HUES6 (cell line): ENCODE measurements around the gene ABI3BP.

ENCODE experiments used
- H3K27ac ChIP-seq: 2 replicates; pipeline ENCODE4 v1.7.0; 2013; ENCODE audit warnings: low read depth, mild to moderate bottlenecking, low read length, inconsistent platforms
- H3K27me3 ChIP-seq: 2 replicates; pipeline ENCODE4 v1.6.1; 2013; ENCODE audit warnings: low read length; ENCODE audit not compliant: control insufficient read depth, insufficient read depth
- H3K36me3 ChIP-seq: 2 replicates; pipeline ENCODE4 v1.6.1; 2013; ENCODE audit warnings: low read length; ENCODE audit not compliant: control insufficient read depth, insufficient read depth
- H3K4me1 ChIP-seq: 2 replicates; pipeline ENCODE4 v1.6.1; 2013; ENCODE audit warnings: low read length; ENCODE audit not compliant: control insufficient read depth, insufficient read depth
- H3K4me3 ChIP-seq: 2 replicates; pipeline ENCODE4 v1.5.1; 2013; ENCODE audit warnings: low read depth, low read length
- H3K9ac ChIP-seq: one replicate; pipeline ENCODE4 v1.6.1; 2013; ENCODE audit warnings: mild to moderate bottlenecking, low read length
- H3K9me3 ChIP-seq: 2 replicates; pipeline ENCODE4 v1.6.1; 2013; ENCODE audit warnings: low read depth, low read length; ENCODE audit not compliant: control insufficient read depth, insufficient read depth

ABI3BP gene

DNA sequence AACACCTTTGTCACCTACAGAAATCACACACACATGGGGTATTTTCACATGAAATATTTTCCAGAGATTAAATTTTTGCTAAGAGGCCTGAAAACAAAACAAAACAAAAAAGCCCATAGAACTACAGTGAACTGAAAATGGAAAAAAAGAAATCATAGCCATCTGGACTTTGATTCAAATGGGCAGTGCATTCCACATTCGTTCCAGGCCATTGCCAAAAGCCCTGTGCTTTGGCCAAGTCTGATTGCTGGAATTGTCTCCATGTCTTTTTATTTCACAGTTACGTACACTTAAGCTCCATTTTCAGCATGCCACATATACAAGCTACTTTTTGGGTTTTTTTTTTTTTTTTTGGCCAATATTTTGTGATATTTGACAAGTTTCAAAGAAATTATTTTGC, 236.8 kb downstream of the ABI3BP start:
- H3K27me3 ChIP-seq: no peaks in the 10 kb centered on the region
- no peaks in the 10 kb centered on the region for H3K9me3 ChIP-seq
- H3K9ac ChIP-seq: no peak overlapping the region
- H3K27ac ChIP-seq: no peak overlapping the region
- H3K36me3 ChIP-seq: peaks cover 6% of the 10 kb centered on the region
- no peak overlapping the region for H3K4me3 ChIP-seq
- H3K4me1 ChIP-seq: peaks cover 15% of the 10 kb centered on the region; the same call in 1 of the 2 replicates

DNA sequence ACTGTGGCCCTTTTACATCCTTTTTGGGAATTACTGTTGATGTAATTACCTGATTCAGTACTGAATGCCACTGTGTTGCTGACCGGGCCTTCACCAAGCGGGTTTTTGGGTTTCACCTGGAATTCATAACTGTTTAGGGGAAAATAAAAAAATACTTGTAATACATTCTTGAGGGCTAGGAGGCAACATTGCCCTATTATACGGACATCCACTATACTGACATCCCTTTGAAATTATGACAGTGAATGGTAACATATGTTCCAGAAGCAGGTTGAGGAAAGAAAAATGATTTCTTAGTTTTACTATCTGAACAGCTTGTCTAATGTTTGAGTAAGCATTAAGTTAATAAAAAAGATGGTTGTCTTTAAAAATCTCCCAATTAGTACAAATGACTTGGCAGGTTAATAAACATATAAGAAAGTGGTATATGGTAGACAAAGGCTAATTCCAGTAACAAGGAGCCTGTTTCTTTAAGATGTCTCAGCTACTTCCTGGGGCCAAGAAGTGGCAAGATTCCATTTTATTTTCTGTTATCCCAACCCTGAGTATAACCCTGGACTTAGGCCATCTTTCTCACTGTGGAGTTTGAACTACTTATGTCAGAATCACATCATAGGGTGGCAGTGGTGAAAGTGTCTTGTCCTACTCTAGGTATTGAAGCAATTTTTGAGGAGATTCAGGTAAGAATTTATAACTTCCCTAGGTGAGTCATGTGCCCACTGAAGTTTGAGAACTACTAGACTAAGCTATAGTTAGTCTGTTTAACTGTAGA, 238.5 kb downstream of the ABI3BP start:
- Histone ChIP-seq H3K9me3 (no peaks in the 10 kb centered on the region), H3K9ac (no peak overlapping the region), H3K36me3 (peaks cover 21% of the 10 kb centered on the region)

DNA sequence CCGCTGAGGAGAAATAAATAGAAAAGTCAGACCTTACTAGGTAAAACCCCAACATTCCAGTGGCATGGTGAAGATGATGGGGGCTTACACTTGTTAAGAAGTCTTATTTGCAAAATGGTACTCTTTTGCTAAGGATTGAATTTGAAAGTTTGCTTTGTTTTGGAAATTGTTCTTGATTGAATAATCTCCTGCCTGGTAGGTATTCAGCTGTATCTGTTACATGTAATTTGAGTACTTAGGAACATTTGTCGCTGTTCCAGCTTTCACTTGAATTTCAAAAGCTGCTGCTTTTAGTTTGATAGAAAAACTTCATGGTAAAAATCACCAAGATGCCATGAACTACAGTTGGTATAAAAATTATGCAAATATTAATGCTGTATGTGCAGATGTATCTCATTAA, 239.4 kb downstream of the ABI3BP start:
- Histone ChIP-seq H3K4me3 (no peak overlapping the region), H3K9ac (no peak overlapping the region), H3K36me3 (peaks cover 31% of the 10 kb centered on the region), H3K27ac (no peak overlapping the region), H3K9me3 (no peaks in the 10 kb centered on the region), H3K27me3 (no peaks in the 10 kb centered on the region), H3K4me1 (peaks cover 15% of the 10 kb centered on the region; the same call in 1 of the 2 replicates)

More for the DNA sequence above, 238.5 kb downstream of the ABI3BP start:
- no peak overlapping the region for H3K4me3 ChIP-seq
- no peaks in the 10 kb centered on the region for H3K27me3 ChIP-seq
- H3K4me1 ChIP-seq: peaks cover 15% of the 10 kb centered on the region; the same call in 1 of the 2 replicates
- H3K27ac ChIP-seq: no peak overlapping the region

DNA sequence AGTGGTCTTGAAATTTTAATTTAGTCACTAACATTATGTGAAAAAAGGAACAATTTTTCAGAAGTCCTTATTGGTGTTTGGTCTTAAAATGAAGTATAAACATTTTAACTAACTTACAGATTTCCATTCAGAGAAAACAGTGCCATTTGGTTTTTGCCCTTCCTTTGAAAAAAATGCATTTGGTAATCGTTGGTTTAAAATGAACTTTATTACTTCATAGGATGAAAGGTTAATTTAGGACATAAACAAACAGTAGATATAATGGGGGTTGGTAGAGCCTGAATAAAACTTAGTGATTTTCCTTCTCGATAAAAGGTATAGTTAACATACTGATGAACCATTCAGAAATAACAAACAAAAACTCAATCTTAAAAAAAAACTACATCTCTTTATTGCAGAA, 244.3 kb downstream of the ABI3BP start:
- H3K9me3 ChIP-seq: no peaks in the 10 kb centered on the region
- peaks cover 5% of the 10 kb centered on the region; the same call in 1 of the 2 replicates for H3K4me1 ChIP-seq
- H3K9ac ChIP-seq: no peak overlapping the region
- peaks cover 74% of the 10 kb centered on the region for H3K36me3 ChIP-seq
- no peaks in the 10 kb centered on the region for H3K27me3 ChIP-seq
- H3K4me3 ChIP-seq: no peak overlapping the region
- no peak overlapping the region for H3K27ac ChIP-seq

DNA sequence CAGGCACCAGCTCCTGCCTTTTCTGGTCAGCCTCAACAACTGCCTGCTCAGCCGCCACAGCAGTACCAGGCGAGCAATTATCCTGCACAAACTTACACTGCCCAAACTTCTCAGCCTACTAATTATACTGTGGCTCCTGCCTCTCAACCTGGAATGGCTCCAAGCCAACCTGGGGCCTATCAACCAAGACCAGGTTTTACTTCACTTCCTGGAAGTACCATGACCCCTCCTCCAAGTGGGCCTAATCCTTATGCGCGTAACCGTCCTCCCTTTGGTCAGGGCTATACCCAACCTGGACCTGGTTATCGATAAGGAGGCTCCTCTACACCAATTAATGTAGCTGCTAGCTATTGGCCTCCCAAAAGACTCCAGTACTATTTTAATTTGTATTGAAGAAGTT, 245.0 kb downstream of the ABI3BP start:
- Histone ChIP-seq H3K4me1 (peaks cover 5% of the 10 kb centered on the region; the same call in 1 of the 2 replicates), H3K36me3 (peaks cover 74% of the 10 kb centered on the region), H3K27me3 (no peaks in the 10 kb centered on the region), H3K9ac (no peak overlapping the region), H3K27ac (no peak overlapping the region), H3K4me3 (no peak overlapping the region), H3K9me3 (no peaks in the 10 kb centered on the region)

DNA sequence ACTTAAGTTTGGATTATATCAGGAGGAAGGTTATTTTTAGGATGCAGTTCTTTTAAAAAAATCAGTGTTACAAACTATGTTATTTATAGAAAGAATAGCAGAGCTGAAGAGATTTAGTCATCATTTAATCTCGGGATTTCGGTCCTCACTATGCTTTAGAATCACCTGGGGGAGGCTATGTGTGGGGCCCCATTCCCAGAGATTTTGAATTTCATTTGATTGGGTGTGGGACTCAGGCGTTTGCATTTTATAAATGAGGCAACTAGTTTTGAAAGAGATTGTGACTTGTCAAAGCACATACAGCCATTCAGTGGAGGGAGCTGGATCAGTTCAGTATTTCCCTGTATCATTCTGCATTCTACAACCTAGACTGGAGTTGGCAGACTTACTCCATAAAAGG, 247.1 kb downstream of the ABI3BP start:
- Histone ChIP-seq H3K9me3 (no peaks in the 10 kb centered on the region), H3K27me3 (no peaks in the 10 kb centered on the region), H3K27ac (no peak overlapping the region), H3K4me1 (no peaks in the 10 kb centered on the region), H3K36me3 (peaks cover 79% of the 10 kb centered on the region), H3K4me3 (no peak overlapping the region), H3K9ac (no peak overlapping the region)

DNA sequence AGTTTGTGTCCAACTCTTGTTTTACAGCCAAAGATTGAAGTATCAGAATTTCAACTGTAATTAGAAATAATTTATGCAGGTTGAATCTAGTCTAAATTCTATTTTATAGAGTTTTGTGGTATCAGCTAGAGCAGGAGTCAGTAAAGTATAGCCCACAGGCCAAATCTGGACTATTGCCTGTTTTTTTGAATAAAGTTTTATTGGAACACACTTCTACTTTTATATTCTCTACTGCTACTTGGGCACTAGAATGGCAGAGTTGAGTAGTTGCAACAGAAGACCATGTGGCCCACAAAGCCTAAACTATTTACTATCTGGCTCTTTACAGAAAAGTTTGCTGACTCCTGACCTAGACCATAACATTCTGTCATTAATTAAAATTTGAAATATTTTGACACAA, 247.6 kb downstream of the ABI3BP start:
- no peak overlapping the region for H3K27ac ChIP-seq

DNA sequence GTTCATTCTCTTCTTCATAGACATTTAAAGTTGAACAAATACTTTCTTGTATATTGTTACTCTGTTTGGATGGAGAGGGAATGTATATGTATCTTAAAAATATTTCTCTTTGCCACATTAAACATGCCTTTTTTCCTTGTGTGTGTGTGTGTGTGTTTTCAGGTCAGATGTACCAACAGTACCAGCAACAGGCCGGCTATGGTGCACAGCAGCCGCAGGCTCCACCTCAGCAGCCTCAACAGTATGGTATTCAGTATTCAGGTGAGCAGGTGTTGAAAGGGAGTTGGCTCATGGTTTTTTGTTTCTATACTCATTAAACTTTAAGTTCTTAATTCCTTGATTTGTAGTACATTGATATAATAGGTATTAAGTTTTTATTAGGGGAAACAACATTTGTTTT, 248.6 kb downstream of the ABI3BP start:
- Histone ChIP-seq H3K27me3 (no peaks in the 10 kb centered on the region), H3K27ac (no peak overlapping the region), H3K9me3 (no peaks in the 10 kb centered on the region), H3K4me3 (no peak overlapping the region), H3K4me1 (no peaks in the 10 kb centered on the region), H3K36me3 (peaks cover 78% of the 10 kb centered on the region), H3K9ac (no peak overlapping the region)

More for the DNA sequence above, 247.6 kb downstream of the ABI3BP start:
- H3K9ac ChIP-seq: no peak overlapping the region
- peaks cover 79% of the 10 kb centered on the region for H3K36me3 ChIP-seq
- H3K27me3 ChIP-seq: no peaks in the 10 kb centered on the region
- H3K9me3 ChIP-seq: no peaks in the 10 kb centered on the region
- no peaks in the 10 kb centered on the region for H3K4me1 ChIP-seq
- no peak overlapping the region for H3K4me3 ChIP-seq

DNA sequence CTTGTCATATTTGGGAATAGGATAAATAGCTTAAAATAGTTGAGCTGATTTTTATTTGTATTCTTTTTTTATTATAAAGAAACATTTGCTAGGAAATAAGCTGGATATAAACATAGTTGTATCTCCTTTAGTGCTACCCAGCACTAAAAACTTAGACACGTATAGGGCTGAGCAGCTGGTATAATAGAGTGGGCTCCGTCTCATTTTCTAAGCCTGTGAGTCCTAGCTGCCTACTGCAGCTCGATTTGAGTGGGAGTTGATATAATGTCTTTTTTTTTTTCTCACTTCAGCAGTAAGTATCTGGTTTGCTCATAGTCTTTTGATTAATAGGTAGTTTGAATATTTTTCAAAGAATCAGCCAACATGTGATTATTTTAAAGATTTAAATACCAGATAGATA, 249.7 kb downstream of the ABI3BP start:
- Histone ChIP-seq H3K4me3 (no peak overlapping the region), H3K9ac (no peak overlapping the region), H3K4me1 (no peaks in the 10 kb centered on the region), H3K36me3 (peaks cover 78% of the 10 kb centered on the region), H3K27me3 (no peaks in the 10 kb centered on the region), H3K9me3 (no peaks in the 10 kb centered on the region), H3K27ac (no peak overlapping the region)

DNA sequence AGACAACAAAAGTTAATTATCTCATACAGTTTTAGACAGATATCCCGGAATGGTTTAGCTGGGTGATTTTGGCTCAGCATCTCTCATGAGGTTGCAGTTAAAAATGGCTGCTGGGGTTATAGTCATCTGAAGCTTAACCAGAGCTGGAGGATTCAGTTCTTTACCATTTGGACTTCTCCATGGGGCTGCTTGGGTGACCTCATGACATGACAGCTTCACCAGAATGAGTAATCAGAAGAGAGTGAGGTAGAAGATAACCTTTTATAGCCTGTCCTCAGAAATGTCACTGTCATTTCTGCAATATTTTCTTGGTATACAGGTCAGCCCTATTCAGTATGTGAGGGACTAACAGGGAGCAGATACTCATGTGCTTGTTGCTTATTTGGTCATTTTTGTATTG, 253.0 kb downstream of the ABI3BP start:
- H3K27ac ChIP-seq: no peak overlapping the region
- no peak overlapping the region for H3K4me3 ChIP-seq
- H3K36me3 ChIP-seq: peaks cover 72% of the 10 kb centered on the region

DNA sequence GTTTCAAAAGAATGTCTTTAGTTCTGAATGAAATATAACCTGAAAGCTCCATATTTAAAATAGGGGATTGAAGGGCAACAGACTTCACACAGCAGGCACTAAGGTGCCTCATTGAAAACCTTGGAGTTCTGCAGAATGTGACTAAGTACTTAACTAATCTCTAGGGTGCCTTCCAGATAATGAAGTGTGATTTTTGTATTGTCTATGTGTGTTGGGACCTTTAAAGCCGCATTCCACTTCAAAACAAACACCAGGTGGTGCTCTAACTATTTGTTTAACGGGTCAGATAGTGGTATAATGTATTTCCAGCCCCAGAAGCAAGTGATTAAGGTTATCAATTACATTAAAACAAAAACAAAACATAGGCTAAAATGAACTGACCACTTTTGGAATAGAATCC, 255.9 kb downstream of the ABI3BP start:
- Histone ChIP-seq H3K4me3 (no peak overlapping the region), H3K27me3 (no peaks in the 10 kb centered on the region), H3K9ac (no peak overlapping the region), H3K27ac (no peak overlapping the region), H3K4me1 (peaks cover 34% of the 10 kb centered on the region), H3K9me3 (no peaks in the 10 kb centered on the region), H3K36me3 (peaks cover 69% of the 10 kb centered on the region)

More for the DNA sequence above, 253.0 kb downstream of the ABI3BP start:
- Histone ChIP-seq H3K9me3 (no peaks in the 10 kb centered on the region), H3K4me1 (peaks cover 16% of the 10 kb centered on the region), H3K27me3 (no peaks in the 10 kb centered on the region), H3K9ac (no peak overlapping the region)
